GOT3 (cell line): ENCODE data around the gene ZNF117.
"Not testable (repeated sequence)": the region's sequence is repeated elsewhere in the genome, so short reads cannot be mapped to it uniquely, and the experiment has no call there.

Source experiments
- DNase-seq: peaks from one replicate; lab custom pipeline; 2025; ENCODE audit warnings: mixed read lengths; lab: John Stamatoyannopoulos, UW

Gene ZNF117

GRCh38 chr7:64990936-64991335 is at the start of gene ZNF117:
TSS of gene ZNF117 (minus strand) at chr7:64991036.
- no peak for DNase-seq

GRCh38 chr7:65038767-65039166 is 47.9 kb upstream of the ZNF117 start:
- not testable (repeated sequence) for DNase-seq

- DNase-seq: peak; percentile 85
Observed at GRCh38 chr7:65037740-65038688, 47.2 kb upstream of the ZNF117 start.

GRCh38 chr7:65036526-65036925 is 45.7 kb upstream of the ZNF117 start:
- DNase-seq: not testable (repeated sequence)

- not testable (repeated sequence) for DNase-seq
Observed at GRCh38 chr7:65035469-65035868, 44.6 kb upstream of the ZNF117 start.

GRCh38 chr7:65034120-65034782 is 43.4 kb upstream of the ZNF117 start:
- not testable (repeated sequence) for DNase-seq

- DNase-seq: not testable (repeated sequence)
Observed at GRCh38 chr7:65033391-65033790, 42.6 kb upstream of the ZNF117 start.

GRCh38 chr7:65025023-65025422 is 34.2 kb upstream of the ZNF117 start:
- not testable (repeated sequence) for DNase-seq

GRCh38 chr7:65020978-65021377 is 30.1 kb upstream of the ZNF117 start:
- DNase-seq: not testable (repeated sequence)

GRCh38 chr7:65009881-65010280 is 19.0 kb upstream of the ZNF117 start:
- not testable (repeated sequence) for DNase-seq

GRCh38 chr7:65009394-65009793 is 18.6 kb upstream of the ZNF117 start:
- not testable (repeated sequence) for DNase-seq

- DNase-seq: not testable (repeated sequence)
Observed at GRCh38 chr7:65007036-65007435, 16.2 kb upstream of the ZNF117 start.

GRCh38 chr7:65006094-65006992 is 15.5 kb upstream of the ZNF117 start, which contains the start of gene ERV3-1:
TSS of gene ERV3-1 (minus strand) at chr7:65006687. CDS start at chr7:64993026, 13,661 bp downstream.
- peak; percentile 59 for DNase-seq

- DNase-seq: no peak
Observed at GRCh38 chr7:65004575-65004974, 13.7 kb upstream of the ZNF117 start.

- no peak for DNase-seq
Observed at GRCh38 chr7:65002972-65003585, 12.2 kb upstream of the ZNF117 start.

- no peak for DNase-seq
Observed at GRCh38 chr7:65001291-65001814, 10.5 kb upstream of the ZNF117 start.

GRCh38 chr7:64999165-65000004 is 8.5 kb upstream of the ZNF117 start:
- no peak for DNase-seq

GRCh38 chr7:64998865-64999164 is 8.0 kb upstream of the ZNF117 start:
- no peak for DNase-seq

GRCh38 chr7:64997927-64998391 is 7.1 kb upstream of the ZNF117 start:
- no peak for DNase-seq
